Fibroblast of lung (primary cell): ENCODE measurements around the gene PACS2.

Experiments used
- CTCF ChIP-seq, 2 donors: IDR thresholded peaks in 1 of 2; conservative IDR thresholded peaks in 1 of 2; 1 replicate in 1 of 2; 2 replicates in 1 of 2; pipeline ENCODE4 v1.5.1; 2011 to 2012; ENCODE audit warnings: low read length in 2 of 2, control low read depth in 1 of 2, inconsistent platforms in 1 of 2, low read depth in 1 of 2, mild to moderate bottlenecking in 1 of 2
- EZH2 ChIP-seq: IDR thresholded peaks from 2 replicates; pipeline ENCODE4 v1.5.1; 2012; ENCODE audit warnings: low read length, control low read depth, mild to moderate bottlenecking; ENCODE audit errors: missing control alignments

- TF ChIP-seq CTCF (conservative IDR thresholded peaks at IDR 0.05 in 1 of 2, IDR thresholded peaks at IDR 0.05 in 1 of 2; ENCODE audit: low read depth in 1 of 2, low read length in 2 of 2) (no peak), EZH2 (no peak)
Observed at GRCh38 chr14:105389976-105390848, 75.7 kb downstream of the PACS2 start.
